K562 (cell line): ENCODE measurements around the gene YTHDC1. TPM values are rescaled to one million over a fixed set of nuclear protein-coding genes. Genes with fewer than 3 reads are reported as not detected.

Source experiments
- ATAC-seq: fragments of 200-7000 bp; cut with Tn5 transposase; 3 replicates; pipeline ENCODE4 v1.9.1; 2020; ENCODE audit warnings: moderate library complexity
- BruUV-seq: library from RNA; stranded (reverse); fragments of 400-500 nt; replicated peaks from 2 replicates; lab custom pipeline; 2021; lab: Mats Ljungman, UMichigan
- CTCF ChIA-PET: fragments of 300-600 bp; formaldehyde crosslinking; extraction: SDS; loops from one replicate; lab custom pipeline; 2021; ENCODE audit warnings: low intra/inter-chr PET ratio; lab: Yijun Ruan, JAX
- POLR2A ChIA-PET: fragments of 300-600, 350-650 bp; sonication (Branson Sonifier 250); formaldehyde crosslinking; extraction: SDS; loops from one replicate; lab custom pipeline; 2021; ENCODE audit warnings: antibody characterized with exemption, inconsistent platforms; lab: Yijun Ruan, JAX
- DNase-seq, 4 experiments: peaks; one replicate each; pipeline versions ENCODE4 v3.0.0 to v3.0.0-alpha.2; 2011 to 2018; ENCODE audit warnings: low spot score in 3 of 4, mixed read lengths in 3 of 4; ENCODE audit errors: extremely low read depth in 1 of 4
- FAIRE-seq: peaks from 2 replicates; lab custom pipeline; 2011; peaks lifted over from hg19 to GRCh38; lab: Jason Lieb, UNC
- H2AFZ ChIP-seq: 2 replicates; pipeline ENCODE4 v1.6.0; 2011; ENCODE audit warnings: low read depth, low read length, control low read depth, inconsistent platforms
- H3K27ac ChIP-seq: fragments of 200-600 bp; 3 replicates; pipeline ENCODE4 v1.8.0; 2011; ENCODE audit warnings: low read depth, mild to moderate bottlenecking, control low read depth, inconsistent platforms, low read length, moderate library complexity, mixed read lengths; ENCODE audit errors: extremely low read depth
- H3K27me3 ChIP-seq, 2 experiments: fragments of 300-600 bp in 1 of 2; 2 replicates in 1 of 2; 3 replicates in 1 of 2; pipeline versions ENCODE4 v1.6.0 to v1.8.0; 2011; ENCODE audit warnings: inconsistent platforms in 2 of 2, low read length in 2 of 2, mild to moderate bottlenecking in 1 of 2, mixed read lengths in 1 of 2, moderate library complexity in 1 of 2; ENCODE audit not compliant: control insufficient read depth in 2 of 2, insufficient read depth in 2 of 2
- H3K36me3 ChIP-seq: fragments of 300-600 bp; 3 replicates; pipeline ENCODE4 v1.8.0; 2011; ENCODE audit warnings: mild to moderate bottlenecking, low read length, inconsistent platforms; ENCODE audit not compliant: control insufficient read depth, insufficient read depth
- H3K4me1 ChIP-seq, 2 experiments: fragments of 200-600 bp in 1 of 2; replicated peaks in 1 of 2; 2 replicates in 1 of 2; 3 replicates in 1 of 2; pipeline versions ENCODE4 v1.5.1 to v1.8.0; 2011; ENCODE audit warnings: inconsistent platforms in 2 of 2, low read length in 2 of 2, mild to moderate bottlenecking in 1 of 2, mixed read lengths in 1 of 2, moderate library complexity in 1 of 2; ENCODE audit not compliant: control insufficient read depth in 2 of 2, insufficient read depth in 2 of 2
- H3K4me2 ChIP-seq: 2 replicates; pipeline ENCODE4 v1.6.1; 2011; ENCODE audit warnings: low read length, control low read depth, inconsistent platforms, mixed read lengths; ENCODE audit not compliant: insufficient read depth
- H3K4me3 ChIP-seq: fragments of 200-600 bp; sonication (generic), shearing (Covaris generic); 2 replicates; pipeline ENCODE4 v1.5.1; 2016; ENCODE audit warnings: control low read depth, inconsistent platforms
- H3K79me2 ChIP-seq: fragments of 200-600 bp; 3 replicates; pipeline ENCODE4 v1.8.0; 2011; ENCODE audit warnings: low read length, inconsistent platforms; ENCODE audit not compliant: control insufficient read depth, insufficient read depth
- H3K9ac ChIP-seq, 2 experiments: 2 replicates each; pipeline versions ENCODE4 v1.6.0 to v1.6.1; 2011; ENCODE audit warnings: low read depth in 2 of 2, low read length in 2 of 2, control low read depth in 1 of 2, inconsistent platforms in 1 of 2, mild to moderate bottlenecking in 1 of 2, mixed read lengths in 1 of 2; ENCODE audit not compliant: insufficient read depth in 1 of 2
- H3K9me1 ChIP-seq: one replicate; pipeline ENCODE4 v1.6.0; 2011; ENCODE audit warnings: inconsistent platforms, mild to moderate bottlenecking, low read length, moderate library complexity; ENCODE audit not compliant: control insufficient read depth, insufficient read depth
- H3K9me3 ChIP-seq: replicated peaks from 2 replicates; pipeline ENCODE4 v1.5.1; 2011; ENCODE audit warnings: low read depth, low read length, inconsistent platforms; ENCODE audit not compliant: control insufficient read depth, insufficient read depth
- H4K20me1 ChIP-seq: replicated peaks from 2 replicates; pipeline ENCODE4 v1.6.1; 2011; ENCODE audit warnings: low read length, inconsistent platforms, mixed read lengths; ENCODE audit not compliant: control insufficient read depth, insufficient read depth
- BCL6 ChIP-seq: fragments of 250-450 bp; sonication (Bioruptor Pico); IDR thresholded peaks from 2 replicates; pipeline ENCODE4 v1.4.0; 2020
- BCLAF1 ChIP-seq, 2 experiments: fragments of 450-650 bp in 1 of 2; IDR thresholded peaks; 2 replicates each; pipeline ENCODE4 v1.6.1; 2011 to 2017; ENCODE audit warnings: low read depth in 2 of 2, antibody characterized with exemption in 1 of 2, borderline replicate concordance in 1 of 2, low read length in 1 of 2, mild to moderate bottlenecking in 1 of 2, mixed read lengths in 1 of 2; ENCODE audit not compliant: control insufficient read depth in 1 of 2
- CBFA2T2 ChIP-seq: fragments of 450-650 bp; conservative IDR thresholded peaks from 2 replicates; pipeline ENCODE4 v1.6.1; 2017; ENCODE audit warnings: mild to moderate bottlenecking
- CC2D1A ChIP-seq: fragments of 450-650 bp; IDR thresholded peaks from 2 replicates; pipeline ENCODE4 v1.6.1; 2017; ENCODE audit warnings: mild to moderate bottlenecking
- DDX20 ChIP-seq: fragments of 450-650 bp; IDR thresholded peaks from 2 replicates; pipeline ENCODE4 v1.6.1; 2016; ENCODE audit warnings: missing genetic modification characterization, low read depth, mild to moderate bottlenecking, missing compliant biosample characterization, moderate library complexity
- HDAC1 ChIP-seq, 2 experiments: fragments of 450-650 bp; IDR thresholded peaks; 2 replicates each; pipeline ENCODE4 v1.6.1; 2016 to 2017; ENCODE audit warnings: inconsistent platforms in 1 of 2, mild to moderate bottlenecking in 1 of 2, moderate library complexity in 1 of 2
- HNRNPLL ChIP-seq: fragments of 200-400 bp; formaldehyde crosslinking; IDR thresholded peaks from 2 replicates; pipeline ENCODE4 v1.6.1; 2017; ENCODE audit warnings: low read length, low read depth, mild to moderate bottlenecking; ENCODE audit not compliant: poor library complexity, severe bottlenecking
- MTA2 ChIP-seq: fragments of 450-650 bp; IDR thresholded peaks from 2 replicates; pipeline ENCODE4 v1.6.1; 2016; ENCODE audit warnings: low read depth
- PTRF ChIP-seq: fragments of 450-650 bp; IDR thresholded peaks from 2 replicates; pipeline ENCODE4 v1.6.1; 2016; ENCODE audit warnings: mild to moderate bottlenecking, missing genetic modification characterization, missing compliant biosample characterization
- SAP30 ChIP-seq: fragments of 200-600 bp; sonication (generic); IDR thresholded peaks from 2 replicates; pipeline ENCODE4 v1.6.1; 2012; ENCODE audit warnings: borderline replicate concordance, low read depth, mild to moderate bottlenecking, moderate library complexity, low read length, control low read depth, inconsistent platforms; ENCODE audit not compliant: insufficient read depth, poor library complexity, severe bottlenecking
- ZEB2 ChIP-seq: fragments of 450-650 bp; IDR thresholded peaks from 2 replicates; pipeline ENCODE4 v1.6.1; 2016
- ZFP1 ChIP-seq: fragments of 450-650 bp; formaldehyde crosslinking; IDR thresholded peaks from 2 replicates; pipeline ENCODE4 v1.4.0; 2020; ENCODE audit warnings: mild to moderate bottlenecking, mixed read lengths
- ZNF274 ChIP-seq: IDR thresholded peaks from 2 replicates; pipeline ENCODE4 v1.6.1; 2011; ENCODE audit warnings: low read depth, mild to moderate bottlenecking, low read length, moderate library complexity, borderline replicate concordance
- ZNF609 ChIP-seq: sonication (generic); formaldehyde crosslinking; IDR thresholded peaks from 2 replicates; pipeline ENCODE4 v1.8.1; 2023; ENCODE audit warnings: missing genetic modification reagents, mild to moderate bottlenecking, borderline replicate concordance
- ZNF76 ChIP-seq: fragments of 250-450 bp; sonication (Bioruptor Pico); IDR thresholded peaks from 2 replicates; pipeline ENCODE4 v1.4.0; 2020; ENCODE audit warnings: mild to moderate bottlenecking, moderate library complexity, borderline replicate concordance
- WGBS: fragments of 100-300 bp; shearing (Covaris generic); methylation state at CpG from one replicate; pipeline ENCODE4 v1.1.6; 2016; ENCODE audit warnings: low coverage, mixed read lengths; ENCODE audit not compliant: insufficient coverage; ENCODE audit errors: missing lambda C conversion rate; 5-methylcytosine and 5-hydroxymethylcytosine counted together
- in situ Hi-C: fragments of 300-500 bp; cut with MboI; formaldehyde crosslinking; loops from 4 replicates; pipeline ENCODE4 v1.15.0; 2018; ENCODE audit warnings: inconsistent platforms, mixed read lengths
- intact Hi-C: fragments of 100-400 bp; cut with micrococcal nuclease; formaldehyde crosslinking; loops from 2 replicates; pipeline ENCODE4 v1.14.2; 2022
- polyA plus RNA-seq, 8 experiments: library from polyadenylated mRNA; depleted of rRNA in 4 of 8; stranded (reverse) in 5 of 8; unstranded in 3 of 8; fragments of >200 nt; fragmentation: Nextera tagmentation in 2 of 8; fragmentation: Illumina TruSeq in 1 of 8; extraction: Ambion mirVana in 2 of 8; extraction: Trizol in 1 of 8; gene quantifications; 2 replicates each; pipeline versions ENCODE4 v1.2.1 to v1.2.3, GENCODE V29; 2011 to 2014; ENCODE audit warnings: inconsistent platforms in 1 of 8, missing spikeins in 1 of 8
- total RNA-seq, 7 experiments: library from RNA; depleted of rRNA in 6 of 7; stranded (reverse); fragments of >200 nt in 6 of 7; fragmentation: Illumina TruSeq in 2 of 7; extraction: Trizol in 2 of 7; gene quantifications; 2 replicates each; pipeline versions ENCODE4 v1.2.1 to v1.2.3, GENCODE V29; 2011 to 2021; ENCODE audit warnings: low replicate concordance in 1 of 7

Gene YTHDC1
- total and polyA plus RNA-seq, 9 of the 15 experiments (the other 6 are each of a cell fraction or from before 2014, with no cell fraction given): 9.8 to 65.4 (median 51.7) TPM

GRCh38 chr4:68385267-68385666, 35.4 kb upstream of the YTHDC1 start:
- H3K4me3 ChIP-seq: no peak overlapping the region
- no peaks in the 10 kb centered on the region; a peak in 1 of 5 replicates for H3K4me1 ChIP-seq
- in situ Hi-C loops: no loop called here
- H3K9me3 ChIP-seq: no peaks in the 10 kb centered on the region
- no peak overlapping the region for H3K4me2 ChIP-seq
- intact Hi-C loops: no loop called here
- ChIA-PET POLR2A (interaction anchor here (1.2 kb wide), 1 partner anchor 12 kb away, joined by 4 read pairs; no protein-coding TSS in a partner anchor), CTCF (no interaction called here)
- no peaks in the 10 kb centered on the region for H3K27me3 ChIP-seq
- H3K79me2 ChIP-seq: no peaks in the 10 kb centered on the region
- H4K20me1 ChIP-seq: no peaks in the 10 kb centered on the region
- no peak overlapping the region for H3K27ac ChIP-seq
- H2AFZ ChIP-seq: no peak overlapping the region
- no peak for ATAC-seq
- no peak for FAIRE-seq
- no peaks in the 10 kb centered on the region for H3K36me3 ChIP-seq
- BruUV-seq: no TSS peak
- H3K9me1 ChIP-seq: no peaks in the 10 kb centered on the region
- WGBS: 4% methylated on average over 2 of the region's 2 CpGs
- DNase-seq: no peak
- H3K9ac ChIP-seq: no peak overlapping the region
- TF ChIP-seq HNRNPLL: no peak
- no peak for TF ChIP-seq SAP30
- no peak for TF ChIP-seq MTA2
- no peak for TF ChIP-seq ZNF76 (CRISPR knock-in tag)
- TF ChIP-seq CBFA2T2: no peak
- TF ChIP-seq PTRF (tag): no peak
- no peak for TF ChIP-seq ZNF274
- TF ChIP-seq BCL6 (CRISPR knock-in tag): no peak
- no peak for TF ChIP-seq ZEB2
- TF ChIP-seq DDX20 (tag): no peak
- no peak for TF ChIP-seq BCLAF1 (IDR thresholded peaks at IDR 0.05; ENCODE audit: borderline replicate concordance in 1 of 2, control insufficient read depth in 1 of 2, low read depth in 2 of 2, low read length in 1 of 2)
- TF ChIP-seq ZFP1 (CRISPR knock-in tag): no peak
- TF ChIP-seq CC2D1A: no peak
- no peak for TF ChIP-seq ZNF609 (CRISPR knock-in tag)
- no peak for TF ChIP-seq HDAC1 (IDR thresholded peaks at IDR 0.05)
